Measurements from ENCODE around the gene ZNF273.
"Not testable (repeated sequence)": the region's sequence is repeated elsewhere in the genome, so short reads cannot be mapped to it uniquely, and the experiment has no call there.

ZNF273 gene

DNA sequence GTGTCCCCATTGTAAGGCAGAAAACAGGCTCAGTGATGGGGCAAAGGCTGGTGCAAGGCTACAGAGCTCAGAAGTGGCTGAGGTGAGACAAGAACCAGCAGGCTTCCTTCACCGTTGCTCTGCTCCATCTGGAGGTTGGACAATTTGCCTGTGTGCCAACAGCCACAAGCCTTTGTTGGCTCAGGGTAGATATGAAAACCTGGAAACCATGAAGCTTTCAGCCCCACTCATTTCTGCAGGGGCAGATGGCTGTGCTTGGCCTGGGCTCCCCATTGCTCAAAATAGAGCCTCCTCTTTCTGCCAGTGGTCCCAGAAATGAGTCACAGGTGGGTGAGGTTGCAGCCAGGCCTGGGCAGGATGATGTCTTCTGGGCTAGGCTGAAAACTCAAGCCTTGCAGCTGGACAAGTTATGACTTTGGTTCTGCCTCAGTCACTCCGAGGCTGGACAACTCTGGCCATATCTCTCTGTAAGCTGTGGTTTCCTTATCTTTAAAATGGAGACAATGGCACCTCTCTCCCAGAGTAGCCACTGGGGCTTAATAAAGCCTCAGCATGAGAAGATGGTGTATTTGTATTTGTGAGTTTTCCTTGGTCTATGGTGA is 12.2 kb upstream of the ZNF273 start:
- no peak for DNase-seq

GRCh38 chr7:64891363-64892081 is 11.6 kb upstream of the ZNF273 start:
- DNase-seq = not testable (repeated sequence)

GRCh38 chr7:64892116-64892515 is 11.0 kb upstream of the ZNF273 start:
- no peak for DNase-seq

- DNase-seq = no peak
Measured at GRCh38 chr7:64892666-64893309, 10.3 kb upstream of the ZNF273 start.

DNA sequence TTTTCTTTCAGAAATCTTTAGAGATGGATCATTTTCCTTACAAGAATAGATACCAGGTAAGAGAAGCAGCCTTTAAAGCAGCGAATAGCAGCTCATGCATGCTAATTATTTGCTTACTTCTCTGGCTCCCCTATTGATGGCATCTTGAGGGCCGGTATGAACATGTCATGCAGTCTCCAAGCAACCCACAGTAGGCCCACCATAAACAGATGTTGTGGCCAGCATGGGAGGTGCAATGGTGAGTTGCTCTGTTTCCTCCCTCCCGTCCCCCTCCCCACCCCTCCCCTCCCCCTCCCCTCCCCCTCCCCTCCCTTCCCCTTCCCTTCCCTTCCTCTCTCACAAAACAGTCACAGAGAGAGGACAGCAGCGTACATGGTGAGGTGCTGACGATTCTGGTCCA is 9.7 kb upstream of the ZNF273 start:
- DNase-seq = no peak

DNA sequence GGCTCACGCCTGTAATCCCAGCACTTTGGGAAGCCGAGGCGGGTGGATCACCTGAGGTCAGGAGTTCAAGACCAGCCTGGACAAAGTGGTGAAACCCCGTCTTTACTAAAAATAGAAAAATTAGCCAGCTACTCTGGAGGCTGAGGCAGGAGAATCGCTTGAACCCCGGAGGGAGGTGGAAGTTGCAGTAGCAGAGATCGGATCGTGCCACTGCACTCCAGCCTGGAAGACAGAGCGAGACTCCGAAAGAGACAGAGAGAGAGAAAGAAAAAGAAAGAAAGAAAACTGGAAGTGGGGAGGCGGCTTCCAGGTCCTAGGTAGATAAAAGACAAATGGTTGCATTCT is 640 bp upstream of the ZNF273 start:
- DNase-seq = not testable (repeated sequence)

- DNase-seq = no peak
Measured at GRCh38 chr7:64904008-64904407, 935 bp downstream of the ZNF273 start.

- no peak for DNase-seq
Measured at GRCh38 chr7:64905133-64905532, 2.1 kb downstream of the ZNF273 start.

DNA sequence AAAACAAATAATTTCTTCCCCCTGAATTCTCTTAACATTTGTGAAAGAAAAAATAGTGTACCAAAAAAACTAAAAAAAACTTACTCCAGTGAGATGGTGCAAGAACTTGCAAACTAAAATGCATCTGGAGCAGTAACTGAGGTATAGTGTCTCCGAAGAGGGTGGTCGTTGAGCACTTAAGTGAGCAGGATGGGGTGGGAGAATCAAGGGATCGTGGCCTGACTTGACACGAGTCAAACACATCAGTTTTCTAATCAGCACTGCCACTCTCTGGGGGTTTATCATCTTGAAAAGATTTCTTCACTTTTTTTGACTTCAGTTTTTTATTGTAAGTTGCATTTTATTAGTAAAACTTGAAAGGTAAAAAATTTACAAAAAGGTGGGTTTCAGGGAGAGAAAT is 2.5 kb downstream of the ZNF273 start:
- DNase-seq = no peak

DNA sequence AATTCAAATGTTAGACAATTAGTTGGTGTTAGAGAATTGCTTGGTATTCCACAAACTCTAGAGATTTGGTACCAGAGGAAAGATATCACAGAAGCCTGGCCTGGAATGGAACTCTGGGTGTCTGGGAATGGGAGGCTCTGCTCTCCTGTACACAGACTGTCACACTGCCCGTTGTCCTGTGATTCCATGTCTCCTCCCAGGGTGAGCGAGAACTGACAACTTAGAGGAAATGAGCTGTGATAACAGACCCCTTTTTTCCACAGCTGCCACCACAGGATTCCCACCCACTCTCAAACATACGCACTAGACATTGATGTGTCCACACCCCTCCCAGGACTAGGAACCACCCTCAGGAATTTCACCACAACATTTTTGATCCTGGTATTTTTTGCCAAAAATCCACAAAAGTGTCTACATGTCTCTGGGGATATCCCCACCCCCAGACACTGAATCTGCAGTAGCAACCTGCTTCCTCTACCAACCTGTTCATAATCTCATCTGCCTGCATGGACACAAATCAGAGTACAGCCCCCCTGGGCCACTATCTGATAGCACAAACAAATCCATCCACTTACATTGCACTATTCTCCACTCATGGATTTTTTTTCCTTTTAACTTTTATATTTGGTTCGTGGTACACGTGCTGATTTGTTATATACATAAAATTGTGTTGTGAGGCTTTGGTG is 4.7 kb downstream of the ZNF273 start:
- DNase-seq = no peak

DNA sequence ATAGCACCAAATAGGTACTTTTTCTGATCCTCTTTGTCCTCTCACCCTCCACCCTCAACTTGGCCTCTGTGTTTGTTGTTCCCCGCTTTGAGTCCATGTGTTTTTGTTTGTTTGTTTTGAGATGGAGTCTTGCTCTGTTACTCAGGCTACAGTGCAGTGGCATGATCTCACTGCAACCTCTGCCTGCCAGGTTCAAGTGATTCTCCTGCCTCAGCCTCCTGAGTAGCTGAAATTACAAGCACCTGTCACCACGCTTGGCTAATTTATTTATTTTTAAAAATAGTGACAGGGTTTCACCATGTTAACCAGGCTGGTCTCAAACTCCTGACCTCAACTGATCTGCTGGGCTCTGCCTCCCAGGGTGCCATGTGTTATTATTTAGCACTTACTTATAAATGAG is 5.3 kb downstream of the ZNF273 start:
- DNase-seq = no peak

- no peak for DNase-seq
Measured at GRCh38 chr7:64914557-64914956, 11.5 kb downstream of the ZNF273 start.

DNA sequence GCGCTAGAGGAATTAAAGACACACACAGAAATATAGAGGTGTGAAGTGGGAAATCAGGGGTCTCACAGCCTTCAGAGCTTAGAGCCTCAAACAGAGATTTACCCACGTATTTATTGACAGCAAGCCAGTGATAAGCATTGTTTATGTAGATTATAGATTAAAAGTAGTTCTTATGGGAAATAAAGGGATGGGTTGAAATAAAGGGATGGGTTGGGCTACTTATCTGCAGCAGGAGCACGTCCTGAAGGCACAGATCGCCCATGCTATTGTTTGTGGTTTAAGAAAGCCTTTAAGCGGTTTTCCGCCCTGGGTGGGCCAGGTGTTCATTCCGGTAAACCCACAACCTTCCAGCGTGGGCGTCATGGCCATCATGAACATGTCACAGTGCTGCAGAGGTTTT is 12.2 kb downstream of the ZNF273 start:
- not testable (repeated sequence) for DNase-seq

DNA sequence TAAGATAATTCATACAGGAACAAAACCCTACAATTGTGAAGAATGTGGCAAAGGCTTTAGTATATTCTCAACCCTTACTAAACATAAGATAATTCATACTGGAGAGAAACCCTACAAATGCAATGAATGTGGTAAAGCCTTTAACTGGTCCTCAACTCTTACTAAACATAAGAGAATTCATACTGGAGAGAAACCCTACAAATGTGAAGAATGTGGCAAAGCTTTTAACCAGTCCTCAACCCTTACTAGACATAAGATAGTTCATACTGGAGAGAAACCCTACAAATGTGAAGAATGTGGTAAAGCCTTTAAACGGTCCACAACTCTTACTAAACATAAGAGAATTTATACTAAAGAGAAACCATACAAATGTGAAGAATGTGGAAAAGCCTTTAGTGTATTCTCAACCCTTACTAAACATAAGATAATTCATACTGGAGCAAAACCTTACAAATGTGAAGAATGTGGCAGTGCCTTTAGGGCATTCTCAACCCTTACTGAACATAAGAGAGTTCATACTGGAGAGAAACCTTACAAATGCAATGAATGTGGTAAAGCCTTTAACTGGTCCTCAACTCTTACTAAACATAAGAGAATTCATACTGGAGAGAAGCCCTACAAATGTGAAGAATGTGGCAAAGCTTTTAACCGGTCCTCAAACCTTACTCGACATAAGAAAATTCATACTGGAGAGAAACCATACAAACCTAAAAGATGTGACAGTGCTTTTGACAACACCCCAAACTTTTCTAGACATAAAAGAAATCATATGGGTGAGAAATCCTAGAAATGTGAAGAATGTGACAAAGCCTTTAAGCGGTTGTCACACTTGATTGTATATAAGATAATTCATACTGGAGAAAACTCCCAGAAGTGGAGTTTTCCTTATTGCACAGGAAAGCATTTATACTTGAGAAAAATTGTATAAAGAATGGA is 25.4 kb downstream of the ZNF273 start:
- DNase-seq = not testable (repeated sequence)

GRCh38 chr7:64934478-64934877 is 31.4 kb downstream of the ZNF273 start:
- DNase-seq = no peak

DNA sequence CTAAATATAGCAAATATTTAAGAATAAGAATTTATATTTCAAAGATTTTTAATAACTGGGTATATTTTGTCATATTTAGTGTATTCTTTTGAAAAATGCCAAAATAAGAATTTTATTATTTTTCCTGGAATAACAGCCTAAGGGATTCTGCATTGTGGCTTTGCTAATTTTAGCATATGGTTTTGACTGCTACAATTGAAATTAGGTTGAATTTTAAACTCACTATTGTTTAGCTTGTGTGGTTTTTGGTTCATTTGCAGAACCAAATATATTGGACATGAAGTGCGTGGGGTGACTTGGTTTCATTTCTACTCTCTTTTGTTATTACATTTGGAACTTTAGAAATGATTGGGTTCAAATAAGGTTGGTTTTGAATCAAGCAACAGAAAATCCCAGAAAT is 35.5 kb downstream of the ZNF273 start:
- DNase-seq = no peak

GRCh38 chr7:64940021-64940420 is 36.9 kb downstream of the ZNF273 start:
- not testable (repeated sequence) for DNase-seq

DNA sequence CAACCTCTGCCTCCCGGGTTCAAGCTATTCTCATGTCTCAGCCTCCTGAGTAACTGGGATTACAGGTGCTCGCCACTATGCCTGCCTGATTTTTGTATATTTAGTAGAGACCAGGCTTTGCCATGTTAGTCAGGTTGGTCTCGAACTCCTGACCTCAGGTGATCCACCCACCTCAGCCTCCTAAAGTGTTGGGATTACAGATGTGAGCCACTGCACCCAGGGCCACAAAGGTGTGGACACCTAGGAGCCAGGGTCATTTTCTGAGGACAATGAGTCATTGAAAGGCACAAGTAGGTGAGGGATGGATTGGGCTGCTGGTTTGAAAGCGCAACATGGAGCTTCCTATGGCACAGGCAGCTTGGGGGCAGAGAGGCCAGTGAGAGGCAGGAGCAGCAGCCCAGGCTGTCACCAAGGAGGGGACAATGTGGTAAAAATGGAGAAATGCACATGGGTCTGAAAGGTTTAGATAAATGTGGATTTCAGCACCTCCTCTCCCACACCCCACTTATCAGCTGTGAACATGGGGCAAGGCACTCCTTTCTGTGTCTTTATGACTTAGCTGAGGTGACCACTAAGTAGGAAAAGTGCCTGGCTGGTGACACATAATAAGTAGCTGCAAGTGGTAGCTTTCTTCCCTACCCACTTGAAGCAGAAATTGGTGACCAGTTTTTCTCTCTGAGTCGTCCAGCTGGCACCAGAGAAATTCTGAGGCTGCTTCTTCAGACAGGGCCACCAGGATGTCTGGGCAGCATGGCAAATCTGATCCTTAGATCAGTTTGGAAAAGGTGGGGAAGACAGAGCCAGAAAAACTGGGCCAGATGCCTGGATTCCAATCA is 41.8 kb downstream of the ZNF273 start:
- DNase-seq = not testable (repeated sequence)

DNA sequence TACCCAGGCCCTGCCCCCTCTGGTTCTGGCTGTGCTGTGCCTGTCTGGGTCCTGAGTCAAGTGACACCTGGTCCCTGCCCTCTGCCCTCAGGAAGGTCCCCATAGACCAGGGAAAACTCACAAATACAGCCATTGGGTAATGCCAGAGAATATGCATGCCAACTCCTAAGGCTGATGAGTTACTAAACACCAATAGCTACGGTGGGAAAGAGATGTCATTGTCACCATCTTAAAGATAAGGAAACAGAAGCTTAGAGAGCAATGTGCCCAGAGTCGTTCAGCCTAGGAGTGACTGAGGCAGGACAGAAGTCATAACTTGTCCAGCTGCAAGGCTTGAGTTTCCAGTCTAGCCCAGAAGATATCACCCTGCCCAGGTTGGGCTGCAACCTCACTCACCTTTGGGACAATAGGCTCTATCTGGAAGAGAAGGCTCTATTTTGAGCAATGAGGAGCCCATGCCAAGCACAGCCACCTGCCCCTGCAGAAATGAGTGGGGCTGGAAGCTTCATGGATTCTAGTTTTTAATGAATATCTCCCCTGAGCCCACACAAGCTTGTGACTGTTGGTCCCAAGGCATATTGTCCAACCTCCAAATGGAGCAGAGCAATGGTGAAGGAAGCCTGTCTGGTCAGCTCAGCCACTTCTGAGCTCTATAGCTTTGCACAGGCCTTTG is 42.6 kb downstream of the ZNF273 start:
- no peak for DNase-seq

DNA sequence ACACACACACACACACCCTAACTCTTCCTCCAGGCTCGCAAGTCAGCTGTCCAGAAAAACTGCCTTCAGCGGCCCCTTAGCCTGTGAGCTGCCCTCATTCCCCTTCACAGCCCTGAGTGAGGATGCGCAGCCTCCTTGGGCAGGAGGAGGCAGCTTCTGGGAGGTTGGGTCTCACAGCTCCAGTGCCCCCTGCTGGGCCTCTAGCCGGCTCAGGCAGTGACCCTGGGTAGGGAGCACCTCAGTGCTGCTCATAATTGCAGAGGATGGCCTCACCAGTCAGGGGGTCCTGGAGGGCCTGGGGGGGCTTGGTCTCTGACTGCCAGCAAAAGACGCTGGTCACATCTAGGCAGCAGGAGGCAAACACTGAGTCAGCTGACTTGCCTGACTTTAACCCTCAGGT is 43.7 kb downstream of the ZNF273 start:
- no peak for DNase-seq

Measured in right forelimb (tissue), 1 donor.